GM12873 (cell line): ENCODE data around the gene PLEKHA5.

Source experiments
- TF ChIP-seq, protein P1 (sequence below): IDR thresholded peaks from 2 replicates; pipeline ENCODE4 v1.5.1; 2012; ENCODE audit warnings: low read depth, mild to moderate bottlenecking, moderate library complexity, low read length, control low read depth; ENCODE audit not compliant: insufficient read depth; ENCODE audit errors: missing control alignments

PLEKHA5 gene

DNA sequence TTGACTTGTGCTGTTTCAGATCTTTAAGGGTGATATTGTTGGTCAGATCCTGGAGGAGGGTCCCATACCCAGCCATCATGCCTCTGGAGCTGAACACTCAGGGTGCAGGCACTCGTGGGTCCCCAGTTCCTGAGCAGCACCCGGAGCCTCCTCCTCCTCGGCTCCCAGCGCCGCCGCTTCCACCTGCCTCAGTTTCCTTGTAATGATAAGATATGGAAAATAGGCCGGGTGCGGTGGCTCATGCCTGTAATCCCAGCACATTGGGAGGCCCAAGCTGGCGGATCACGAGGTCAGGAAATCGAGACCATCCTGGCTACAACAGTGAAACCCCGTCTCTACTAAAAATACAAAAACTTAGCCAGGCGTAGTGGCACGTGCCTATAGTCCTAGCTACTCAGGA, 289.6 kb downstream of the PLEKHA5 start:
- TF ChIP-seq, protein P1, sequence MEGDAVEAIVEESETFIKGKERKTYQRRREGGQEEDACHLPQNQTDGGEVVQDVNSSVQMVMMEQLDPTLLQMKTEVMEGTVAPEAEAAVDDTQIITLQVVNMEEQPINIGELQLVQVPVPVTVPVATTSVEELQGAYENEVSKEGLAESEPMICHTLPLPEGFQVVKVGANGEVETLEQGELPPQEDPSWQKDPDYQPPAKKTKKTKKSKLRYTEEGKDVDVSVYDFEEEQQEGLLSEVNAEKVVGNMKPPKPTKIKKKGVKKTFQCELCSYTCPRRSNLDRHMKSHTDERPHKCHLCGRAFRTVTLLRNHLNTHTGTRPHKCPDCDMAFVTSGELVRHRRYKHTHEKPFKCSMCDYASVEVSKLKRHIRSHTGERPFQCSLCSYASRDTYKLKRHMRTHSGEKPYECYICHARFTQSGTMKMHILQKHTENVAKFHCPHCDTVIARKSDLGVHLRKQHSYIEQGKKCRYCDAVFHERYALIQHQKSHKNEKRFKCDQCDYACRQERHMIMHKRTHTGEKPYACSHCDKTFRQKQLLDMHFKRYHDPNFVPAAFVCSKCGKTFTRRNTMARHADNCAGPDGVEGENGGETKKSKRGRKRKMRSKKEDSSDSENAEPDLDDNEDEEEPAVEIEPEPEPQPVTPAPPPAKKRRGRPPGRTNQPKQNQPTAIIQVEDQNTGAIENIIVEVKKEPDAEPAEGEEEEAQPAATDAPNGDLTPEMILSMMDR: no peak

DNA sequence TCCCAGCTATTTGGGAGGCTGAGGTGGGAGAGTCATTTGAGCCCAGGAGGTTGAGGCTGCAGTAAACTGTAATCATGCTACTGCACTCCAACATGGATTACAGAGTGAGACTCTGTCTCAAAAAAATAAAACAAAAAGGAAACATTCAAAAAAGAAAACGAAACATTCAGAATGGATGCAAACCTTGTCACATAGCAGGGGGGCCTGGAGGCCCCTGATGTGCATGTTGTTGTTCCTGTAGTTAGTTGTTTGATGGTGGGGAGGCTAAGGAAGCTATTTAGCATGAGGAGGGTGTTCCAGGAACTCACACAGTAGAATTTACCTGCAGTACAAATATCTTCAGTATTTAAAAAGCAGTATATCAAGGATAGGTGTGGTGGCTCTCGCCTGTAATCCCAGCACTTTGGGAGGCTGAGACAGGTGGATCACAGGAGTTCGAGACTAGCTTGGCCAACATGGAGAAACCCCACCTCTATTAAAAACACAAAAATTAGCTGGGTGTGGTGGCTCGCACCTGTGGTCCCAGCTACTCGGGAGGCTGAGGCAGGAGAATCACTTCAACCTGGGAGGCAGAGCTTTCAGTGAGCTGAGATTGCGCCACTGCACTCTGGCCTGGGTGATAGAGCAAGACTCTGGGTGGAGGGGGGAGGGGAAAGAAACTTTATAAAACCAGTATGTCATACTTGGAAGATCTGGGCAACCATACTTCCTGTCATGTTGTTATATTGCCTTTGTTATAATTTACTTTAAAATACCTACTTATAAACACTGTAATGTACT, 292.2 kb downstream of the PLEKHA5 start:
- TF ChIP-seq, protein P1: no peak

DNA sequence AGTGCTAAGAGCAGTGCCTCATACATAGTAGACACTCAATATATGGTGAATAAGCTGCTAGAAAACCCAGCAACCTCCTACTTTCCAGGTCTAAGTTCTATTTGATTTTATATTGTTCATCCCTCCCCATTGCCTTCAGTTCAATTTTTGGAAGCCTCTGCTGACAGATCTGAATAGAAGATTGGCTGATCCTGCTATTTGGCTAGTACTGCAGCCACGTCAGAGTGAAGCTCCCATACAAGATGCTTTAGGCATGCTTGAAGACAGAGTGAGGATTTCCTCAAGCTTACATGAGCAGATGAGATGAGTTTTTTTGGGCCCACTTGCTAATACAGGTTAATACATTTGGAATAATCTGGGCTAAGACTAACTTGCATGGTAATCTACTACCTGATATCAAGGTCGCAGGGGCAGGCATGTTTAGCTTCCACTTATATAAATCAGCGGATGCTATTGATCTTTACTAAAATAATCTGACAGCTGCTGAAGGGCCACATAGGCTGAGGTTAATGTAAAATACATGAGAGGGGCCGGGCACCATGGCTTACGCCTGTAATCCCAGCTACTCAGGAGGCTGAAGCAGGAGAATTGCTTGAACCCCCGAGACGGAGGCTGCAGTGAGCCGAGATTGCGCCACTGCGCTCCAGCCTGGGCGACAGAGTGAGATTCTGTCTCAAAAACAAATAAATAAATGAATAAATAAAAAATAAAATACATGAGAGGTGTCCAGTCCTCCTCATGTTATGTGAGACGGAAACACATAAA, 293.8 kb downstream of the PLEKHA5 start:
- TF ChIP-seq, protein P1: no peak
